GM18861 (cell line): ENCODE data around the gene RAB11FIP3.

ENCODE experiments used
- ATAC-seq: cut with Tn5 transposase; IDR thresholded peaks from one replicate; pipeline ENCODE4 v1.9.1; 2021; ENCODE audit not compliant: unreplicated experiment

RAB11FIP3 gene

DNA sequence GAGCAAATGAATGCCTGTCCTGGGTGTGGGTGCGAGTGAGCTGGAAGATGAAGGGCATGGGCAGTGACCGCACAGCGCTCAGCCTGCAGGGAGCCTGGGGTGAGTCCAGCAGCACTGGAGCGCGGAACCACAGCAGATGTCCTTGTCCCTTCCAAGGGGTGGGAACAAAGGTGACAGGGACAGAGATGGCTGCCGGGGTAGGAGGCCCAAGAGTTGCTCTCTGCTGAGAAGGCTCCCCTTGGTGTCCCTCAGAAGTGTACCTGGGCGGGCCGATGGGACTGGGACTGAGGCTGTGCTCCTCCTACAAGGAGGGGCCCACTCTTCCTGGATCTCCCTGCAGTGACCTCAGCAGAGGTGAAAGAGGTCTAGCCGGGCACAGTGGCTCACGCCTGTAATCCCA lies 36.1 kb upstream of the RAB11FIP3 start:
- no peak for ATAC-seq

DNA sequence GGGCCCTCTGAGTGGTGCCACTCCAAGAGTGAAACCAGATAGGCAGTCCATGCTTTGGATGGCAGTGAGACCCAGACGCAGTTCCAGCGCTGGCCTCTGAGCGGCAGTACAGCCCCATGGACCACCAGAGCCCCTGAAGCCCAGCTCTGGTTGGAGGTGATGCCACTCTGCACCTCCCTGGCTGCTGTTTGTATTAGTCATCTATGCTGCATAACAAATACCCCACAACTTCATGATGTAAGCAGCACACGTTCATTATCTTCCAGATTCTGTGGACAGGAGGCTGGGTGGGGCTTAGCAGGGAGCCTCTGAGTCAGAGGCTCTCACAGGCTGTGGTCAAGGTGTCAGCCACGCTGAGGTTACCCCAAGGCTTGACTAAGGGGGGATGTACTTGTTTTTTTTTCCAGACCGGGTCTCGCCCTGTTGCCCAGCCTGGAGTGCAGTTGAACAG lies 33.5 kb upstream of the RAB11FIP3 start:
- ATAC-seq, result no peak

DNA sequence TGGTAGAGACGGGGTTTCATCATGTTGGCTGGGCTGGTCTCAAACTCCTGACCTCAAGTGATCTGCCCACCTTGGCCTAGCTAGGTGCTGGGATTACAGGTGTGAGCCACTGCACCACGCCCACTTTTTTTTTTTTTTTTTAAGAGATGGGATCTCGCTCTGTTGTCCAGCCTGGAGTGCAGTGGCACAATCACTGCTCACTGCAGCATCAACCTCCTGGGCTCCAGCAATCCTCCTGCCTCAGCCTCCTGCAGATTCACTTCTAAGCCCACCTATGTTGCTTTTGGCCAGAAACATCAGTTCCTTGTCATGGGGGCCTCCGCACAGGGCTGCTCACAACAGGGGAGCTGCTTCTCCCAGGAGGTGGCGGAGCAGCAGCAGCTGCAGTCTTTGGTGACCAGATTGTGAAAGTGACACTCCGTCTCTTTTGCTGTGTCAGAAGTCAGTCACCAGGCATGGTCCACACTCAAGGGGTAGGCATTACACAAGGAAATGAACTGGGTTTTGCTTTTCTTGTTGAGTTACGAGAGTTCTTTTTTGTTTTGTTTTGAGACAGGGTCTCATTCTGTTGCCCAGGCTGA lies 32.9 kb upstream of the RAB11FIP3 start:
- no peak for ATAC-seq

DNA sequence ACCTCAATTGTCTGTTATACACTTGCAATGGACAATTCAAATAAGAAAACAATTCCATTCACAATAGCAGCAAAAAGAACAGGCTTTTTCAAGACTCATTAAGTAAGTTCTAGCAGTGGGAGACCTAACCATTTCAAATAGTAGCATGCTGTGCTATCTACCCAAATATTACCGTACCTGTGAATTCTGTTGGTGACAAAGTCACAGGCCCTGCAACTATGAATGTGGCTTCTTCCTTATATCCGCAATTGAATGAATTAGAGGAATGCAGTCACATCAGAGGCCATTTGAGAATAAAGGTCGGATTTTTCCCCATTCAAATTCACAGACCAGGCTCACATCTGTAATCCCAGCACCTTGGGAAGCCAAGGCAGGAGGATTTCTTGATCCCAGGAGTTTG lies 29.2 kb upstream of the RAB11FIP3 start:
- no peak for ATAC-seq

DNA sequence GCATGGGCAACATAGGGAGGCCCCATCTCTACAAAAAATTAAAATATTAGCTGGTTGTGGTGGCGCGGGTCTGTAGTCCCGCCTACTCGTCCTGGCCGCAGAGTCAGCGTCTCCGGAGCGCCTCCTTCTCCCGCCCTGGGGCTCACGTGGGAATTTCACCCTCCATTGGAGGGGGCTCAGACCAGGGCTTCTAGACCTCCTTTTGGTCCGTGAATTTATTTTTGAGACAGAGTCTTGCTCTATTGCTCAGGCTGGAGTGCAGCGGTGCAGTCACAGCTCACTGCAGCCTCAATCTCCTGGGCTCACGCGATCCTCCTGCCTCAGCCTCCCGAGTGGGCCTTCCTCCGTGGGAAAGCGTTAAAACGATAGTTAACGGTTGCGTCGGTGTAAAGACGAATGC lies 28.8 kb upstream of the RAB11FIP3 start:
- no peak for ATAC-seq

DNA sequence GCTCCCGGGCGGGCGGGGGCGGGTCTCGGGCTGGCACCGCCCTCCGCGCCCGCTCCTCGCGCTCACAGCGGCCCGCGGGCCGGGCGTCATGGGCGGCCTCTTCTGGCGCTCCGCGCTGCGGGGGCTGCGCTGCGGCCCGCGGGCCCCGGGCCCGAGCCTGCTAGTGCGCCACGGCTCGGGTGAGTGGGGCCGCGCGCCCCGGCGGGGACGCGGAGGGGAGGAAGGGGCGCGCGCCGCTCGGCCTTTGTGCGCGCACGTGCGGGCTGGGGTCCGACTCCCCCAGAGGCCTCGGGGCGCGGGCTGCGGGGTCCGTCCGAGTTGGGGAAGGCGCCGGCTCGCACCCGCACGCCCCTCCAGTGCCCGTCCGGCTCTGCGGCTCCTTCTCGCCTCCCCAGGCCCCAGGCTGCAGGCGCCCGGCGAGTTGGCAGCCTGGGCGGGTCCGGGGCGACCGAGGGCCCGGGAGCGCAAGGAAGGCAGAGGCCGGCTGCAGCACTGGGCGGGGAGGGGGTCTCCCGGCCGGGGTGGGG lies 28.3 kb upstream of the RAB11FIP3 start, which contains the start of gene NME4:
Gene NME4, plus strand, starts transcription at position 65 of the 527 bp plus-strand sequence. Its CDS starts 24 bp downstream, at position 89.
- ATAC-seq, result no peak

DNA sequence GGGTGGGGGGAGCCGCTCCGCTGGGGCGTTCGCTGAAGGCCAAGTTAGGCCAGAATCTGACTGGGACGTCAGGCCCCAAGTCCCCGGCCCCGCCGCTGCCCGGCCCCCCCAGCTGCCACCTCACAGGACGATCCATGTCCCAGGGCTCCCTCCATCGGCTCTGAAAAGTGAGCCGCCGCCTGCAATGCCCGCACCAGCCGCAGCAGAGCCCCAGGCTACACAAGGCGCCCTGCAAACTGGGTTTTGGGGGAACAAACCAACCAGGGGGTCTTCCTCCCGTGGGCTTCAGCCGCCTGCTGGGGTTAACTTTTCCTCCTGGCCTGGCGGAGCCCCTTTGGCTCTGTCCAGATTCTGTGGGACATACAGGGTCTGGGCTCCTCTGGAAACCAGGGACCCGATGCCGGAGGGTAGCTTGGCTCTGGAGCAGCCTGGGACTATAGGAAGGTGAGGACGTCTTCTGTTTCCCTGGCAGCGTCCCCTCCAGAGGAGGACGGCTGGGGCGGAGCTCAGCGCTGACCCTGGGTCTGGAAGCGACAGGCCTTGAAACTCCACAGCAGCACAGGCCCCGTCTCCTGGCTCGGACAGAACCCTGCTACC lies 27.6 kb upstream of the RAB11FIP3 start:
- ATAC-seq, result no peak

DNA sequence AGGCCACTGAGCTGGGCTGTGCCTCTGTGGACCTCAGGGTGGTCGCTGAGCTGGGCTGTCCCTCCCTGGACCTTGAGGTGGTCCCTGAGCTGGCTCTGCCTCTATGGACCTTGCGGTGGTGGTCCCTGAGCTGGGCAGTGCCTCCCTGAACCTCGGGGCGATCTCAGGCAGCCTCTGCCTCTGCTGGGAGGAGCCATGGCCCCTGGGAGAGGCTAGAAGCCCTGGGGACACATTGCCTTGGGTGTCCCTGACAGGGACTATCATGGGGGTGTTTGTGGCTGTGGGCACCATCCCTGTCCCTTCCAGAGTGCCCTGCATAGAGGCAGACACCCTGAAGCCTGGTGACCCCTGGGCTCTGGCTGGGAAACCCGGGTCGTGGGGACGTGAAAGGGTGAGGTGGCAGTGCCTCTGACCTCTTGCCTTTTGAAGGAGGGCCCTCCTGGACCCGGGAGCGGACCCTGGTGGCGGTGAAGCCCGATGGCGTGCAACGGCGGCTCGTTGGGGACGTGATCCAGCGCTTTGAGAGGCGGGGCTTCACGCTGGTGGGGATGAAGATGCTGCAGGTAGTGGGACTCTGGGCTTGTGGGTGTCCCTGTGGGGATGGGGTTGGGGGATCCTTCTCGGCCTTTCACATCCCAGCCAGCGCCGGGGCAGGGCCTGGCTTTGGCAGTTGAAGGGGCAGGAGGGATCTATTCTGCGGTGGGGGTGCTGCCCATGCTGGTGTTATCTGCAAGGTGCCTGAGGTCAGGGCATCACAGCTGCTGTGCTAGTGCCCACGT lies 26.7 kb upstream of the RAB11FIP3 start:
- no peak for ATAC-seq

DNA sequence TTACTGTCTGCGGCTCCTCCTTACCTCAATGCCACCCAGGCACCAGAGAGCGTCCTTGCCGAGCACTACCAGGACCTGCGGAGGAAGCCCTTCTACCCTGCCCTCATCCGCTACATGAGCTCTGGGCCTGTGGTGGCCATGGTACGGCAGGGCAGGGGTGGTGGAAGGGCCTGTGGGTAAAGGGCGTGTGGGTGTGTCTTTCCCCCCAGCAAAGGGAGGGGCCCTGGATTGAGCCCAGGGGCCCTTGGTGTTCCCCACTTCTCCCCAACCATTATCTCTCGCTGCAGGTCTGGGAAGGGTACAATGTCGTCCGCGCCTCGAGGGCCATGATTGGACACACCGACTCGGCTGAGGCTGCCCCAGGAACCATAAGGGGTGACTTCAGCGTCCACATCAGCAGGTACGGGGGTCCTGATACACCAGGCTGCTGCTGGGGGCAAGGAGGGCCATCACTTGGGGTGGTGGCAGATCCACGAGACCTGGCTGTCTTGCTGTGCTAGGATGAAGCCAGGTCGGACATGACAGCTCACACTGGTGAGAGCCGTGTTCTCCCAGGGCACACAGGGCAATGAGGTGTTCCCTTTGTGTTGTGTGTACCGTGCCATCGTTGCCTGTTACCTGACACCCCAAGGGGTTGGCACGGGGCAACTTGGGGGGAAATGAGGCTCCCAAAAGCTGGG lies 26.0 kb upstream of the RAB11FIP3 start:
- no peak for ATAC-seq

DNA sequence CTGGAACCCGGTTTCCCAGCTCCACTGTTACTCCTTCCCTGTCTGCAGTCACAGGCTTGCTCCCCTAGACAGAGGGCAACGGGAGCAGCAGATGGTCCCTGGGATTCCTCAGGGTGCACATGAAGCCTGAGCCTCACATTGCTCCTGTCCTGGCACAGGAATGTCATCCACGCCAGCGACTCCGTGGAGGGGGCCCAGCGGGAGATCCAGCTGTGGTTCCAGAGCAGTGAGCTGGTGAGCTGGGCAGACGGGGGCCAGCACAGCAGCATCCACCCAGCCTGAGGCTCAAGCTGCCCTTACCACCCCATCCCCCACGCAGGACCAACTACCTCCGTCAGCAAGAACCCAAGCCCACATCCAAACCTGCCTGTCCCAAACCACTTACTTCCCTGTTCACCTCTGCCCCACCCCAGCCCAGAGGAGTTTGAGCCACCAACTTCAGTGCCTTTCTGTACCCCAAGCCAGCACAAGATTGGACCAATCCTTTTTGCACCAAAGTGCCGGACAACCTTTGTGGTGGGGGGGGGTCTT lies 25.3 kb upstream of the RAB11FIP3 start:
- ATAC-seq, result no peak

DNA sequence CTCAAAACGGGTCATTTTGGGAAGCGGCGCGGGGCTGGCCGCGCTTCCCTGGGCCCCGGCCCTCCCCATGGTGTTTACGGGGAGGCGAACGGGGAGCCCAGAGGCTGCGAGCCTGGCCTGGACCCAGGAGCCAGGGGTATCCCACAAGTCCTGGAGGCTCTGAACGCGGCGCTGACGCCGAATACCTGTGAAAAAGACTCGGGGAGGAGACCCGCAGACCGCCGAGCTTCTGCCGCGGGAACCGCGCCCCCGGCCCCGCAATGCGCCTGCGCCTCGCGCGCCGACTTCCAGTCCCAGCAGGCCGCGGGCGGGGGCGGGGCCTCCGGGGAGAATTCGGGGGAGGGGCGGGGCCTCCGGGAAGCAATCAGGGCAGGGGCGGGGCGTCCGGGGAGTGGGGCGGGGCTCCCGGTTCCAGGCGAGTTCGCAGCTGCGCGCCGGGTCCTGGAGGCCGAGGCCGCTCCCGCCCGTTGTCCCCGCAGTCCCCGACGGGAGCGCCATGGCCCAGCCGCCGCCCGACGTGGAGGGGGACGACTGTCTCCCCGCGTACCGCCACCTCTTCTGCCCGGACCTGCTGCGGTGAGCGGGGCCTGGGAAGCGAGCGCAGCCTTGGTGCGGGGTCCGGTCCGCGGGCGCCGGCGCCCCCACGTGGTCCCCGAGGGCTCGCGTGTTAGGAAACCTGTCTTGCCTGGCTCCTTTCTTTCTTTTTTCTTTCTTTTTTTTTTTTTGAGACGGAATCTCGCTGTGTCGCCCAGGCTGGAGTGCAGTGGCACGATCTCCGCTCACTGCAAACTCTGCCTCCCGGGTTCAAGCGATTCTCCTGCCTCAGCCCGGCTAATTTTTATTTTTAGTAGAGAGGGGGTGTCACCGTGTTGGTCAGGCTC lies 23.7 kb upstream of the RAB11FIP3 start, which contains the start of gene DECR2:
Gene DECR2, plus strand, starts transcription at position 418 of the 881 bp plus-strand sequence. Its CDS starts 79 bp downstream, at position 497.
- ATAC-seq, result peak; percentile 41

DNA sequence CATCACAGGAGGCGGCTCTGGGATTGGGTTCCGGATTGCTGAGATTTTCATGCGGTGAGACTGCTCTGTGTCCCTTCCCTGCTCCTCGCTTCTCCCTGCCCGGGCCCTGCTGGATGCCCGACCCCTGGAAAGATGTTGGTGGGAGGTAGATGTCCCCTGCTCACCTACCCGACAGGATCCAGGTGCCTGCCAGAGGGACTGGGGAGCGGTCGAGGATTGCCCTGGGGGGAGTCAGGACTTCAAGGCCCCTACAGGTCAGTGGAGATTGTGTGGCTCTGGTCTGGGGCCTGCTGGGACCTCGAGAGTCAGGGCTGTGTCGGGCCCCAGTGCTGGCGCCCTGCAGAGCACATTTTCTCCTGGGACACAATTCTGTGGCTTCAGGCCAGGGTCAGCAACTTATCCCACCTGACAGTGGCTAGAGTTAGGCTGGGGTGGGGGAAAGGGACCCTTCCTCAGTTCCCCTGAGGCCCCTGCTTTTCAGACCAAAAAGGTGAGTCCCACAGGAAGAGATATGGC lies 20.4 kb upstream of the RAB11FIP3 start:
- ATAC-seq, result no peak

DNA sequence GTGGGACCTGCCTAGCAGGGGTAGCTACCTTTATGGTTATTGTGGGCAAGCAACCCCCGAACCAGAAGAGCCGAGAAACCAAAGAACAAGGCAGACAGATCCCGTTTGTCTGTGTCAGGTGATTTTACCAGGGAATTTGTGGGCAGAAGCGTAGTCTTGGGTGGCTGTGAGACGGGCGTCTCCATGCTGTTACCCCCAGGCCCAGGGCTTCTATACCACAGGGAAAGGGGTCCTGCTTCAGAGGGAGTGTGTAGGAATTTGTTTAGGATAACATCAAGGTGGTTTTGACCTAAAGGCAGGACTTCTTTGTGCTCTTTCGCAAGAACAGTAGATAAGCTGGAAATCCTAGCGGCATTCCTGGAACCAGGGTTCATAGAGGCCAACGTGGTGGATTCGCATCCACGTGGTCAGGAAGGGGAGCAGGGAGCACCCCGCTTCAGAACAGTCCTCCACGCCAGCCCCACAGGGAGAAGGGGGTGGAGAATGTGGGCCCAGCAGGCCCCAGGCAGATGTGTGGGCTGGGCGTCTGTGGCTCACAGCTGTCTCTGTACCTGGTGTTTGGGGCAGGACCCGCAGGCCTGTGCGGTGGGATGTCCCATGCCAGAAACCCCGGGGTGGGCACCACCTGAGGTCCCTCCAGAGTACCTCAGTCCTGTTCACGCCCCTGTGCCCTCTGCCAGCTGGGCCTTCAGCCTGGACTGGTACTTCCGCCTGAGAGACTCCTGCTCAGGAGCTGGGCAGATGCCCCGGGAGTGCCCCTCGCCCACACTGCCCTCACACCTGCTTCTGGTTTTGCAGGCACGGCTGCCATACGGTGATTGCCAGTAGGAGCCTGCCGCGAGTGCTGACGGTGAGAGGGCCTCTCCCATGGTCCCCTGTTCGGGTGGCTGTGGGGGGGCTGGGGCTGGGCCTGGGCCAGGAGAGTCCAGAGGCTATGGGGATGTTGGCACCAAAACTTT lies 19.6 kb upstream of the RAB11FIP3 start:
- no peak for ATAC-seq

DNA sequence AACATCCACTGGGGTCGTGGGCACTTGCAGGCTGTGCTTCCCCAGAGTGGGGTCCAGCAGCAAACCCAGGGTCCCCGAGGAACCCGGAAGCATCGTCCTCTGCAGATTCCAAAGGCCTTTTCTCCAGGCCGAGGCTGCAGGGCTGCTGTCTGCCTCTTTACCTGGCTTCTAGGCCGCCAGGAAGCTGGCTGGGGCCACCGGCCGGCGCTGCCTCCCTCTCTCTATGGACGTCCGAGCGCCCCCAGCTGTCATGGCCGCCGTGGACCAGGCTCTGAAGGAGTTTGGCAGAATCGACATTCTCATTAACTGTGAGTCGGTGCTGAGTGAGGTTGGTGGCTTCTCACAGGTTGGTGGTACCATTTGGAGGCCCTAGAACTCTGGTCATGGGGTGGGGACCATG lies 18.2 kb upstream of the RAB11FIP3 start:
- ATAC-seq, result no peak

DNA sequence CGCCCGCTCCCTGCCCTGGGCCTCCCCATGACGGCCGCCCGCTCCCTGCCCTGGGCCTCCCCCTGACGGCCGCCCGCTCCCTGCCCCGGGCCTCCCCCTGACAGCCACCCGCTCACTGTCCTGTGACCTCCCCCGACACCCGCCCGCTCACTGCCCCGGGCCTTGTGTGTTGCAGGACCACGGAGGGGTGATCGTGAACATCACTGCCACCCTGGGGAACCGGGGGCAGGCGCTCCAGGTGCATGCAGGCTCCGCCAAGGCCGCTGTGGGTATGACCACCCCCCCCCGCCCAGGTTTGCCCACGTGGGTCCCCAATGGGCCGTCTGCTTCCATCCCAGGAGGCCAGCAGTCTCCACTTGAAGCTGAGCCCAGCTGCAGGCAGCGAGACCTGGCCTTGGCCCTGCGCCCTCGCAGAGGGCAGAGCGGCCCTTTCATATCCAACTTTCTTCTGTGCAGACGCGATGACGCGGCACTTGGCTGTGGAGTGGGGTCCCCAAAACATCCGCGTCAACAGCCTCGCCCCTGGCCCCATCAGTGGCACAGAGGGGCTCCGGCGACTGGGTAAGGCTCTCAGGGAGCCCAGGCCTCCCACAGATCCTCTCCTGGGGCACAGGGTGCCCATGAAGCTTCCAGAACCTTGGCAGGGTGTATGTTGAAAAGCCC lies 14.8 kb upstream of the RAB11FIP3 start:
- ATAC-seq, result no peak

DNA sequence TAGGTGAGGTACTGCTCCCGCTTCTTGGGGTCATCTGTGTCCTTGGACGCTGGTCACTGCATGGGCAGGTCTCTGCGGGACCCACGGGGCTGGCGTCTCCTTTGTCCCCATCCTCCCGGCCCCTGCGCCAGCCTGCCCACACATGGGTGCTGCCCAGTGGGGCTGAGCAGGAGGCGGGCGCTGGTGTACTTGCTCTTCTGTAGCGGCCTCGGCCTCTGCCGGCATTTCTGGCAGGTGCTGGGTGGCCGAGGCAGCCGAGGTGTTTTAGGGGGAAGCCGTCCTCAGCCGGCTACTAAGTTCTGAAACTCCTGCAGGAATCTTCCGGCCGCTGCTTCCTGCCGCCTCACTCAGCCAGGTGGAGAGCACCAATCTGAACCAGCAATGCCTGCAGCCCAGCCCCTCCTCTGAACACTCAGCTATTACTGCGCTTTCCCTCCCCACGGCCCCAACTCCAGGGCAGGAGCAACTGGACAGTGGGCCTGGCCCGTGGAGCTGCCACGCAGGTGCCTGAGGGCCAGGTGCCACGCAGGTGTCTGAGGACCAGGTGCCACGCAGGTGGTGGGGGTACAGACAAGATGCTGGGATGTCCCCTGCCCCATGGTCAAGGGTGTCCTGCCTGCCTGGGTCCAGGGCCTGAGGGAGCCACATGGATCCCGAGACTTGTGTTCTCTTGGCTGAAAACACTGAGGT lies 13.7 kb upstream of the RAB11FIP3 start:
- no peak for ATAC-seq

DNA sequence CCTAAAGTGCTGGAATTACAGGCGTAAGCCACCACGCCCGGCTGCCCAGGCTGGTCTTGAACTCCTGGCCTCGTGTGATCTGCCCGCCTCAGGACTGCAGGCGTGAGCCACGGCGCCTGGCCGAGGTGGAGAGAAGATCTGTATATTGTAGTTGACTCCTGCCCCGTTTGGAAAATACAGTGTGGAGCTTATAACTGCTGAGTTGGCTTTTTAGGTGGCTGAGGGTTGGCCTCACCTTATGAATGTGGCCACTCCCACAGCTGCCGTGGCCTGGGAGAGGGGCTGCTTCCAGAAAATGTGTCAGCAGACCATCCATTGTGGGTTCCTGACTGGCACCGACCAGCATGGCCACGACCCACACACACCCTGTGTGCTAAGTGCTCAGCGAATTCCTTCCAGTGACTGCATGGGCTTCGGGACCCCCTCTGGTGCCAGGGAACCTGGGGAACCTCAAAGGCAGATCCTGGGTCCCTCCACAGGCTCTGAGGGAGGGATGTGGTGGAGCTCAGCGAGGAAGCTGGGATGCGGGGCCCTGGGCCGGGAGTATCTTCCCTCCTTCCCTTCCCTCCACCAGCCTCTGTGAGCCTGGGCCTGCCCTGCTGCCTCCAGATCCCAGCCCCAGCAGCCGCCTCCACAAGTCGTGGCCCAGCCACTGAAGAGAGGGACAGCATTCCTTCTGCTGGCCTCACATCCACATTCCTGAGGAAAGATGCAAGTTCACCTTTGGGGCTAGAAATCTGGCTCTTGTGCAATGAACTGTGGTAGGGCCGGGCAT lies 10.9 kb upstream of the RAB11FIP3 start:
- no peak for ATAC-seq
